Measurements from ENCODE around the gene ZMAT5. TPM values are rescaled to one million over a fixed set of nuclear protein-coding genes. Genes with fewer than 3 reads are reported as not detected.

The ZMAT5 gene
- total and polyA plus RNA-seq, 2 donors from 2014 or later = 21.3 to 47.7 TPM

DNA sequence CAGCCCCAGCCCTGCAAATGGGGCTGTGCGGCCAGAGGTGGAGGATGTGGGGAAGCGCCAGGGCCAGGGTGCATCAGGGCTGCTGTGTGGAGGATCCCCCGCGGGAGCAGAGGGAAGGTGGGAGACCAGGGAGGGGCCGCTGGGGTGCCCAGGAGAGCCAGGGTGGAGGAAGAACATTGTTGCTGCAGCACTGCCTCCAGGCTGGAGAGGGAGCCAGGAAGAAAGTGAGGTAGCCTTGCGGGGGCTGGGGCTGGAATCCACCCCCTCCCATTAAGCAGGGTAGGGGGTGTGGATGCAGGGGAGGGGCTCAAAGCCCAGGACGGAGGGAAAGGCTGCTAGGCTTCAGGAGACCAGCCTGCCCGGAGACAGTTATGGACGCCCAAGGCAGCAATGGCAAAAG, 32.0 kb downstream of the ZMAT5 start:
- Histone ChIP-seq H3K9me3 (ENCODE audit: control insufficient read depth in 2 of 3, insufficient read depth in 1 of 3, low read length in 3 of 3) (no peaks in the 10 kb centered on the region), H3K36me3 (ENCODE audit: control insufficient read depth in 2 of 3, insufficient read depth in 3 of 3, low read length in 3 of 3) (no peaks in the 10 kb centered on the region), H3K4me3 (ENCODE audit: low read length in 3 of 3) (no peak overlapping the region), H3K27ac (ENCODE audit: low read depth in 2 of 2, low read length in 2 of 2) (no peak overlapping the region), H3K9ac (ENCODE audit: low read length in 3 of 3) (no peak overlapping the region), H3K4me1 (ENCODE audit: control insufficient read depth in 2 of 3, insufficient read depth in 2 of 3, low read depth in 1 of 3, low read length in 3 of 3) (no peaks in the 10 kb centered on the region), H3K27me3 (ENCODE audit: control insufficient read depth, insufficient read depth, low read length) (no peaks in the 10 kb centered on the region)
- intact Hi-C loops (cut with DNase I) = no loop called here
- TF ChIP-seq, protein P1, sequence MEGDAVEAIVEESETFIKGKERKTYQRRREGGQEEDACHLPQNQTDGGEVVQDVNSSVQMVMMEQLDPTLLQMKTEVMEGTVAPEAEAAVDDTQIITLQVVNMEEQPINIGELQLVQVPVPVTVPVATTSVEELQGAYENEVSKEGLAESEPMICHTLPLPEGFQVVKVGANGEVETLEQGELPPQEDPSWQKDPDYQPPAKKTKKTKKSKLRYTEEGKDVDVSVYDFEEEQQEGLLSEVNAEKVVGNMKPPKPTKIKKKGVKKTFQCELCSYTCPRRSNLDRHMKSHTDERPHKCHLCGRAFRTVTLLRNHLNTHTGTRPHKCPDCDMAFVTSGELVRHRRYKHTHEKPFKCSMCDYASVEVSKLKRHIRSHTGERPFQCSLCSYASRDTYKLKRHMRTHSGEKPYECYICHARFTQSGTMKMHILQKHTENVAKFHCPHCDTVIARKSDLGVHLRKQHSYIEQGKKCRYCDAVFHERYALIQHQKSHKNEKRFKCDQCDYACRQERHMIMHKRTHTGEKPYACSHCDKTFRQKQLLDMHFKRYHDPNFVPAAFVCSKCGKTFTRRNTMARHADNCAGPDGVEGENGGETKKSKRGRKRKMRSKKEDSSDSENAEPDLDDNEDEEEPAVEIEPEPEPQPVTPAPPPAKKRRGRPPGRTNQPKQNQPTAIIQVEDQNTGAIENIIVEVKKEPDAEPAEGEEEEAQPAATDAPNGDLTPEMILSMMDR (IDR thresholded peaks at IDR 0.05; ENCODE audit: borderline replicate concordance, extremely low read depth, insufficient read depth) = no peak
- FAIRE-seq = no peak
- DNase-seq = peak in 2 of 5 donors; percentile 24 to 29

DNA sequence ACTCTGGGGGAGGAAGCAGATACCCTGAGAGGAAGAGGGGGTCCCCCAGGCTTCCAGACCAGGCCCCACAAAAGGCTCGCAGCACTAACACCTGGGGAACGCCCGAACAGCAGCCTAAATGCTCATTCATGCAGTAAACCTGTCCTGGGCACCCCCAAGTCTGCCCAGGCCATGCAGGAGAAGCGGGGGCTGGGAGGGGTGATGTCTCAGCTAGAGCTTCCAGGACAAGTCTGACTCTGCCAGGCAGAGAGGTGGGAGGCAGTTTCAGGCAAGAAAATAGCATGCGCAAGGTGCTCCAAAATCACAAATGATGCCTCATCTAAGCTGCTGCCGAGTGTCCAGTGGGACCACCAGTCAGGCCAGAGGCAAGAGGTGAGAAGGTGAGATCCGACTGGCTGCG, 32.4 kb downstream of the ZMAT5 start:
- TF ChIP-seq, protein P1 (IDR thresholded peaks at IDR 0.05; ENCODE audit: borderline replicate concordance, extremely low read depth, insufficient read depth) = no peak
- H3K9ac ChIP-seq (ENCODE audit: low read length in 3 of 3) = no peak overlapping the region
- no peak for DNase-seq
- H3K4me3 ChIP-seq (ENCODE audit: low read length in 3 of 3) = no peak overlapping the region
- no peaks in the 10 kb centered on the region for H3K27me3 ChIP-seq (ENCODE audit: control insufficient read depth, insufficient read depth, low read length)
- H3K36me3 ChIP-seq (ENCODE audit: control insufficient read depth in 2 of 3, insufficient read depth in 3 of 3, low read length in 3 of 3) = no peaks in the 10 kb centered on the region
- FAIRE-seq = no peak
- intact Hi-C loops (cut with DNase I) = no loop called here
- no peaks in the 10 kb centered on the region for H3K9me3 ChIP-seq (ENCODE audit: control insufficient read depth in 2 of 3, insufficient read depth in 1 of 3, low read length in 3 of 3)
- no peak overlapping the region for H3K27ac ChIP-seq (ENCODE audit: low read depth in 2 of 2, low read length in 2 of 2)
- no peaks in the 10 kb centered on the region for H3K4me1 ChIP-seq (ENCODE audit: control insufficient read depth in 2 of 3, insufficient read depth in 2 of 3, low read depth in 1 of 3, low read length in 3 of 3)

DNA sequence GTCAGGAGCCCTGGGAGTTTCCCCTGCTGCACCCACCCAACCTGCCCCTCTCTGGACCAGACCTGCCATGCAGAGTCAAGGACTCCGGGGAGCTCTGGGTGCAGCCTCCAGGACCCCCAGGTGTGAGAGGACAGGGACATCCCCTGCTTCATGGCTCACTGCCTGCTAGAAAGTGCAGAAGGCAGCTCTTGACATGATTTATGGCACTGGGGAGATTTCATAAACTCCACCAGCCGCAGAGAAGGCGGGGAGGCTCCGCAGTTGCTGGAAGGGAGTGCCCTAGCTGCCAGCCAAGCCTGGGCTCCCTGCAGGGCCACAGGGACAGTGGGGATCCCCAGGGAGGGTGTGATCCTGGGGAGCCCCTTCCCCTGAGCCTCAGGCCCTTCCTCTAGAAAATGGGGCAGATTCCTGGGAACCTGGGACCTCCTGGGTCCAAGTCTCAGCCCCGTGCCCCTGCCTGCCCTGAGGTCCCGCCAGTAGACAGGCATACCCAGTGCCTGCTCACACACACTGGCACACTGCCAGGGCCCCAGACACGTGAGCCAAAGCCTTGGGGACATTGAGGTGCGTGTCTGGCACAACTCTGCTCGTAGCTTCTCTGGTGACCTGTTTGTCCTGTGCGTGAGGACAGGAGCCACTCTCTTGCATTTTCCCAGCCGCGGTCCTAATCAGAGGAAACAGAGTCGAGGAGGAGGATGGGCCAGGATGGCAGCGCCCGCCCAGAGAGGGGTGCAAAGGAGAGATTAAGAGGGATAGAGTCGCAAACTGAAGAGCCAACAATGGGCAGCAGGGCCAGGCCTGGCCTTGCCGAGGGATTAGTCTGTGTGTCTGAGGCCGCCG, 33.2 kb downstream of the ZMAT5 start:
- Histone ChIP-seq H3K36me3 (ENCODE audit: control insufficient read depth in 2 of 3, insufficient read depth in 3 of 3, low read length in 3 of 3) (no peaks in the 10 kb centered on the region), H3K27ac (ENCODE audit: low read depth in 2 of 2, low read length in 2 of 2) (no peak overlapping the region), H3K4me1 (ENCODE audit: control insufficient read depth in 2 of 3, insufficient read depth in 2 of 3, low read depth in 1 of 3, low read length in 3 of 3) (no peaks in the 10 kb centered on the region), H3K9ac (ENCODE audit: low read length in 3 of 3) (no peak overlapping the region), H3K27me3 (ENCODE audit: control insufficient read depth, insufficient read depth, low read length) (no peaks in the 10 kb centered on the region), H3K4me3 (ENCODE audit: low read length in 3 of 3) (no peak overlapping the region), H3K9me3 (ENCODE audit: control insufficient read depth in 2 of 3, insufficient read depth in 1 of 3, low read length in 3 of 3) (no peaks in the 10 kb centered on the region)
- FAIRE-seq (no peak), DNase-seq (peak in 4 of 5 donors; percentile 72 to 85 (median 82))
- intact Hi-C loops (cut with DNase I) = no loop called here
- TF ChIP-seq, protein P1 (IDR thresholded peaks at IDR 0.05; ENCODE audit: borderline replicate concordance, extremely low read depth, insufficient read depth) = no peak
